ENCODE measurements around the gene BOD1. TPM values are rescaled to one million over a fixed set of nuclear protein-coding genes. Genes with fewer than 3 reads are reported as not detected.

BOD1 gene
- total RNA-seq, 2 donors from 2014 or later: 24.1 TPM

DNA sequence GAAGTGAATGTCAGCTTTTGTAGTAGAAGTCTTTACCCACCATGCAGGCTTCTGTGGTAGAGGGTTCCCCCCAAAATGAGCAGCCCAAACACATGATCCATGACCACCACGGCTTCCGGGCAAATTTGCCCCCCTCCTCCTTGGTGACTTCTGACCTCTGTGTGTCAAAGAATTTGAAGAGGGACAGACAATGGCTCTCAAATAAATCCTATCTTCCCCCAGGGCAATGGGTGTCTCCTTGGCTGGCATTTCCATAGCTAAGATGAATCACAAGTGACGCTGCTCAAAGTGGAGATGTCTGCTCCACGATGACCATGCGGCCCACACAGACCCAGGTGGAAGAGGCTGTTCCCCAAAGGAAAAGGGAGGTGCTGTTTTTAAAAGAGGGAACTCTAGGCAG is 30.2 kb upstream of the BOD1 start:
- no peaks in the 10 kb centered on the region for H3K4me1 Mint-ChIP-seq (ENCODE audit: low read depth)
- ATAC-seq (replicated peaks in 1 of 2): no peak
- H3K4me3 Mint-ChIP-seq: no peak overlapping the region
- H3K9me3 Mint-ChIP-seq: no peaks in the 10 kb centered on the region
- H3K36me3 Mint-ChIP-seq (ENCODE audit: insufficient read depth in 2 of 2): no peaks in the 10 kb centered on the region
- no peak overlapping the region for H3K27ac Mint-ChIP-seq
- DNase-seq: no peak
- peaks cover 21% of the 10 kb centered on the region for H3K27me3 Mint-ChIP-seq (ENCODE audit: low read depth)

DNA sequence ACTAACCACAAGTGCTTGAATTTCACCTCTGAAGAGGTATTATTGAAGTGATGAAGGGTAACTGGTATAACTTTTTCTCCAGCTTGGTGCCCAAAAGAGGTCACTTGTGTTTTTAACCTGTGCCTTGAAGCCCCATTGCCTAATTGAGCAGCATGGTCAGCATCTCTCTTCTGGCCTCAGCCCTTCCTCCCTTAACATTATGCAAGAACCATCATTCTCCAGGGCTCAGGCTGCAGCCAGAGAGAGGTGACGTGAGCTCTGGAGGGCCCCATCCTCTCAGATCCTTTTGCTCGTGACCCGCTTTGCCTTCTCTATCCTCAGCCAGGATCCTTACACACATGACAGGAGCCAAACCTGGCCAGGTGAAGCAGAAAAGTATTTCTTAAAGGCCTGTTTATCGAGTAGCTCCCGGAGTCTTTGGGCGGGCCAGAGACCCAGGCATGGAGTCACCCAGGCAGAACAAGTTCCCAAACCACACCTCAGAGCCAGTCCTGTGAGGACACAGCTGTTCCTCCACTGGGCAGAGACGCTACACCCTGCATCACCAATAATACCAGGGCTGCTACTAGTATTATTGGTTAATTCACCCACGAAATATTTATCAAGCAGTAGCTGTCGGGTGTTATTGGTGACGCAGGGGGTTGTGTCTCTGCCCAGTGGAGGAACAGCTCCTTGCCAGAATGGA is 29.6 kb upstream of the BOD1 start:
- H3K4me1 Mint-ChIP-seq (ENCODE audit: low read depth): no peaks in the 10 kb centered on the region
- peaks cover 21% of the 10 kb centered on the region for H3K27me3 Mint-ChIP-seq (ENCODE audit: low read depth)
- H3K9me3 Mint-ChIP-seq: no peaks in the 10 kb centered on the region
- H3K4me3 Mint-ChIP-seq: no peak overlapping the region
- H3K27ac Mint-ChIP-seq: no peak overlapping the region
- no peak for DNase-seq
- no peaks in the 10 kb centered on the region for H3K36me3 Mint-ChIP-seq (ENCODE audit: insufficient read depth in 2 of 2)
- ATAC-seq (replicated peaks in 1 of 2): no peak

DNA sequence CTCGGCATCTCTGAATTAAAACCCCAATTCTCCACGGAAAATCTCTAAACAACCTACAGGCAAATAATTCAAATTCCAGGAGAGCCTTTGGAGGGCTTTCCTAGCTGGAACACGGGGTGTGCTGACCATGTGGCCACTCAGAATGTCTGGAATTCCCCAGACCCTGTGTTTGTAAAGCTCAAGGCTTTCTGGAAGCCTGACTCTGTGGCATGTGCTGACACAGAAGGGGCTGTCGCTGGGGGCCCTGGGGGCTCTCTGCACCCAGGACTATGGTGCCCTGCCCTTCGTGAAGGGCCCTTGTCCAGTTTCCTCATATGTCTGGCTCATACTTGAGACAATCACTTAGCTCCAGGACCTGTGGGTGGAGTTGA is 29.0 kb upstream of the BOD1 start:
- no peak for DNase-seq
- no peak for ATAC-seq (replicated peaks in 1 of 2)
- no peak overlapping the region for H3K4me3 Mint-ChIP-seq
- H3K27me3 Mint-ChIP-seq (ENCODE audit: low read depth): peaks cover 15% of the 10 kb centered on the region
- H3K36me3 Mint-ChIP-seq (ENCODE audit: insufficient read depth in 2 of 2): no peaks in the 10 kb centered on the region
- no peaks in the 10 kb centered on the region for H3K9me3 Mint-ChIP-seq
- H3K4me1 Mint-ChIP-seq (ENCODE audit: low read depth): no peaks in the 10 kb centered on the region
- H3K27ac Mint-ChIP-seq: no peak overlapping the region

DNA sequence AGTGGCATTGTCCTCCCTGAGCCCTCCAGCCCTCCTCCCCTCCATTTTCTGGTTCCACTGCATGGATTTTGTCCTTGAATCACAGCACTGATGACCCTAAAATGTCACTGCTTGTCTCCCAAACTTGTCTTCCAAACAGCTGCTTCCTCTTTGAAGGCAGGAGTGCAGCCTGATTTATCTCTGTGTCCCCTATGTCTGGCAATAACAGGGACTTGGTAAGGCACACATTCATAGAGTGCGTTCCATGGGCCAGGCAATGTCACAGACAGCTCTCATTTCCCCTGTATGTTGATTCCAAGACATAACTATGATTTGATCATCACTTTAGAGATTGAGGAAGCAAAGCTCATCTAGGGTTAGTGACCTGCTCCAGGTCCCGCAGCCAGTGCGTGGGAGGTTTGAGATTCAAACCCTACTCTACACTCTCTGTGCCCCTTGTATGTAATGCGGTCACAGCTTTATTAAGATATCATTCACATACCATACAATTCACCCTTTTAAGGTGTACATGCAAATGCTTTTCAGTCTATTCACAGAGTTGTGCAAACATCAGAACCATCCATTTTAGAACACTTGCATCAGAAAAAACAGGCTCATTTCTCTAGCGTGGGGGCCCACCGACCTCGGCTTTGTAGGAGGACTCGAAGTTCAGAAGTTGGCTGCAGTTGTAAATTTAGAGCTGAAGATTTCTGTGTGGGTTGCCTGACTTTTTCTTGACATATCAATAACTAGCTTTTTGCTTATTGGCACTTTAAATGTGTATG is 28.4 kb upstream of the BOD1 start:
- Mint-ChIP-seq H3K36me3 (ENCODE audit: insufficient read depth in 2 of 2) (no peaks in the 10 kb centered on the region), H3K9me3 (no peaks in the 10 kb centered on the region), H3K27ac (no peak overlapping the region), H3K27me3 (ENCODE audit: low read depth) (peaks cover 11% of the 10 kb centered on the region), H3K4me3 (no peak overlapping the region), H3K4me1 (ENCODE audit: low read depth) (no peaks in the 10 kb centered on the region)
- DNase-seq (no peak), ATAC-seq (replicated peaks in 1 of 2) (no peak)

DNA sequence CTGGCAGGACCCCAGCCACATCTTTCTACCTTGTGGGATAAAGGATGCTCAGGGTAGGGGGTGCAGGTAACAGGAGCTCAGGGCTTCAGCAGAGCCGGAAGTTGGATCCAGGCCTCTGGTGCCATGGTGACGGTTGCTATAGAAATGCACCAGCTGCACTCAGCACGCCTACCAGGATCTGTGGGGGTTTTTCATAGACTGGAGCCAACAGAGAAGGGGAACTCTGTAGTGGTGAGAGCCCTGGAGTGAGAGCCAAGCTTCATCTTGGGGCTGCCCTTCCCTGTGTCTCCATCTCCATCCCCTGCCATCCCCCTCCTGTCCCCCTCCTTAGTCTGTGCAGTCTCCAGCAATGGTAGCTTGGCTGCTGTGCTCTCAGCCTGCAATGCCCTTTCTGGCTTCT is 27.5 kb upstream of the BOD1 start:
- Mint-ChIP-seq H3K4me3 (no peak overlapping the region), H3K27me3 (ENCODE audit: low read depth) (peaks cover 11% of the 10 kb centered on the region), H3K9me3 (no peaks in the 10 kb centered on the region), H3K4me1 (ENCODE audit: low read depth) (no peaks in the 10 kb centered on the region), H3K36me3 (ENCODE audit: insufficient read depth in 2 of 2) (no peaks in the 10 kb centered on the region), H3K27ac (no peak overlapping the region)
- DNase-seq: no peak
- no peak for ATAC-seq (replicated peaks in 1 of 2)

DNA sequence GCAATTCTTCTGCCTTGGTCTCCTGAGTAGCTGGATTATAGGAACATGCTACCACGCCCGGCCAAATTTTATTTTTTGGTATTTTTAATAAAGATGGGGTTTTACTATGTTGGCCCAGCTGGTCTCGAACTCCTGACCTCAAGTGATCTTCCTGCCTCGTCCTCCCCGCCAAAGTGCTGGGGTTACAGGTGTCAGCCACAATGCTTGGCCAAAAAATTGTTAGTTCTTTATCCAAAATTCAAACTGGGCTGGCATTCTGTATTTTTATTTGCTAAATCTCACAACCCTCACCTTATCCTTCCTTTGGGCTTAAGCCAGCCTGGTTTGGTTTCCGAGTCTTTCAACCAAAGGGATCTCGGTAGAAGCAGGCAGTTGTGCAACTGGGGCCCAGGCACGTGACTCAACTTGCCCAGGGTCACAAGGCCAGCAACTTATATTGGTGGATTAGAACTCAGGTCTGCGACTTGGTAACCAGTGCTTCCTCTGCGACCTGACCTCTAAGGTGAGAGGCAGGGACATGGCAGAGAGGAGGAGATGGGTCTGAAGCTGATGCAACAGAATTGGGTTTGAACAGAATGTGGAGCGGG is 26.5 kb upstream of the BOD1 start:
- Mint-ChIP-seq H3K27ac (no peak overlapping the region), H3K4me3 (no peak overlapping the region), H3K27me3 (ENCODE audit: low read depth) (peaks cover 6% of the 10 kb centered on the region), H3K9me3 (no peaks in the 10 kb centered on the region), H3K36me3 (ENCODE audit: insufficient read depth in 2 of 2) (no peaks in the 10 kb centered on the region), H3K4me1 (ENCODE audit: low read depth) (no peaks in the 10 kb centered on the region)
- ATAC-seq (replicated peaks in 1 of 2) (no peak), DNase-seq (no peak)

DNA sequence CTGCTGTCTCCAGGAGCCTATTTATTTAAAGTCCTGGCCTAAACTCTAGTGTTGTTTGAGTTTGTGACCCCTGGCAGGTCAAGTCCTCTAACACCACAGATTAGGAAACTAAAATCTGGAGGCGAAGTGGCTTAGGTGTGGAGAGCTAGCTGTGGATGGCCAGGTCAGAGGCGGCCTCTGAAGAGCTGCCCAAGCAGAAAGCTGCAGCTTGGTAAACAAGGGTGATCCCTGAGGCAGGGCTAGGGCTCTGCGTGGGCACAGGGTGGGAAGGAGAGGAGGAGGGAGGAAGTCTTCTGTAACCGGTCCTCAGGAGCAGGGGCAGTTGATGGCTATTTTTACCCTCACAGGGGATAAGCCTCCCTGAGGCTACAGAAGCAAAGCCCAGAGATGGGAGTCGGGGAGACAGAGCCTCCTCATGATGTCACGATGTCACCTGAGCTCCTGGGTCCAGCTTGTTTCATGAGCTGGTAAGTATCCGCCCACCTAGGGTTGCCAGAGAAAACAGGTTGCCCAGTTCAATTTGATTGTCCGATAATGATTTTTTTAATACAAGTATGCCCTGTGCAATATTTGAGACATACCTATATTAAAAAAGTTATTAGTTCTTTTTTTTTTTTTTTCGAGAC is 25.9 kb upstream of the BOD1 start:
- Mint-ChIP-seq H3K9me3 (no peaks in the 10 kb centered on the region), H3K4me1 (ENCODE audit: low read depth) (peaks cover 3% of the 10 kb centered on the region), H3K36me3 (ENCODE audit: insufficient read depth in 2 of 2) (no peaks in the 10 kb centered on the region), H3K4me3 (no peak overlapping the region), H3K27me3 (ENCODE audit: low read depth) (peaks cover 6% of the 10 kb centered on the region), H3K27ac (no peak overlapping the region)
- ATAC-seq (replicated peaks in 1 of 2): no peak
- DNase-seq: no peak

DNA sequence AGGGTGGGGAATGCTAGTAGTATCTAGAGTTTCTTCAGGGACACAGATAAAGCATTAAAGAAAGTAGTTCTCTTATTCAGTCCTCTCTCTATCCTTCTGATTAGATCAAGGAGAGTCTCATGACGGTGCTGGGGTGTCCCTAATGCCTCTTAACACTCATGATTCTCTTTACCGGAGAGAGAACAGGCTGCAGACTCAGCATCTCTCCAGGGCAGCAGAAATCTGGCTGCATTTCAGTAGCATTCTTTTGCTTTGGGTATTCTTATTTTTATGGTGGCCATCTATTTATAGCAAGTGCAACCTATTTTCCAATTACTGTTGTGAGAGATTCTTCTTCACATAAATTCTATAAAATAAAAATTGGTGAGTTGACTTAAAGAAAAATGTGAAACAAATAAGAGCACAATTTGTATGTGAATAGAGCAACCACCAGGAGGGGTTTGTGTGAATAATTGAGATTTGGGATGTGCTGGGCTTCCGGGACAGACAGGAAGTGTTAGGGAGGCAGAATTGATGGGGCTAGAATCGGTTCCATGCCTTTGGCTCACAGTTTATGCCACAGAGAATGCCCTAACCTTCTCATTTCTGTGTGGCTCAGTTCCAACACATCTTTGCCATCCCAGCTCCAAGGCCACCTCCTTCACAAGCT is 23.8 kb upstream of the BOD1 start:
- Mint-ChIP-seq H3K9me3 (no peaks in the 10 kb centered on the region), H3K4me1 (ENCODE audit: low read depth) (peaks cover 6% of the 10 kb centered on the region), H3K36me3 (ENCODE audit: insufficient read depth in 2 of 2) (no peaks in the 10 kb centered on the region)

DNA sequence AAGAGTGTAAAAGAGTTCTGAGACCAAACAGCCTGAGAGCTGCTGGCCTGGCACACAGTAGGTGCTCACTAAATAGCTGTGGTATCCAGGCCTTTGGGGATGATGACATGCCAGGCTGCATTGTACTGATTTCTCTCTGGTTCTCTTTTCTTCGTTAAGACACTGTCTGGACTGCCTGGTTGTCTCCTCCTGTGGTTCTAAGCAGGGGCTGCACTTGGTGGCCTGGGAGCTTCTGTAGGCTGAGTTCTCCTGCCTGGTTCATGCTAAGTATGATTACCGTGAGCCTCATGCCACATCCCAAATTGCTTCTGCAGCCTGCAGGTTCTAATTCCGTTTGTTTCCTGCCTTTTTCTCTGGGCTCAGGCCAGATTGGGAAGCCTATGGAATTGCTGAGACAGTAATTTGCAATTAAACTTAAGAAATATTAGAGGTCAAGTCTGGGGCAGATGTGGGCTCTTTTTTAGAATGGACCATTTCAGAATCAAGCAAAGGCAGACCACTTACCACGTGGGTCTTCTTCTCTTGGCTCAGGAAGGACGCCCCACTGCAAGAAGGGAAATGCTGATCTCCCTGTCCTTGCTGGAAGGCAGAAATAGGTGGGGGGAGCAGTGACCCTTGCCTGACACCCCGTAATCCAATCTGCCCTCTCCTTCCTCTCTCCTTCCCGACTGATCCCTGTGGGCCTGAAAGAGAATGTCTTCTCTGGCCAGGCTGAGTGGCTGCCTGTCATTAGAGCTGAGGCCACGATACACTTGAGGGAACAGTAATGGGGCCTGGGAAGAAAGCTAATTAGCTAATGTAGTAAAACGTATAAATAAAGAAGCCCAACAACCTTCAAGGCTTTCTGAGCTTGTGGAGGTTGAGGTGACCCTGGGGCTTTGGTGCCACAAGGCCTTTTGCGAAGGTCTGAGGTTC is 21.9 kb upstream of the BOD1 start:
- ATAC-seq (replicated peaks in 1 of 2) (no peak), DNase-seq (no peak)
- Mint-ChIP-seq H3K27me3 (ENCODE audit: low read depth) (no peaks in the 10 kb centered on the region), H3K9me3 (no peaks in the 10 kb centered on the region), H3K27ac (no peak overlapping the region), H3K36me3 (ENCODE audit: insufficient read depth in 2 of 2) (no peaks in the 10 kb centered on the region), H3K4me3 (no peak overlapping the region), H3K4me1 (ENCODE audit: low read depth) (peaks cover 6% of the 10 kb centered on the region)

More for the DNA sequence above, 23.8 kb upstream of the BOD1 start:
- Mint-ChIP-seq H3K4me3 (no peak overlapping the region), H3K27ac (no peak overlapping the region), H3K27me3 (ENCODE audit: low read depth) (no peaks in the 10 kb centered on the region)
- ATAC-seq (replicated peaks in 1 of 2) (no peak), DNase-seq (no peak)

DNA sequence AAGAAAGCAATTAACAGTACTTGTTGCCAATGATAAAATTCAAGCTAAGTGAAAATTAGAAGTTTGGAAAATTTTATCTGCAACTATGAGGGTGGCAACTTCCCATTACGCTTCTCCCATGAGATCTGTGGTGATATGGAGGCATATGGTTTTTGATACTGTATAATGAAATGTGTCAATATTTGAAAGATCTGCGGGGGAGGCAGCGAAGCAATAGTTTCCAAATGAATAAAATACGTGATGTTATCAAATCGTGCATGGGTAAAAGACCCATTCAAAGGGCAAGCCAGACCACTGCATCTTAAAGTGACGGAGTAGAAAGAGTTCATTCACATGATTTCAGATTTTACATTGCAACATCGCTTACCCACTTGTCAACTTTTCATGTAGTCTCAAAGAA is 20.9 kb upstream of the BOD1 start:
- Mint-ChIP-seq H3K4me1 (ENCODE audit: low read depth) (peaks cover 6% of the 10 kb centered on the region), H3K4me3 (peak overlapping the region in 1 of 2 donors; percentile 64), H3K27ac (no peak overlapping the region), H3K27me3 (ENCODE audit: low read depth) (no peaks in the 10 kb centered on the region), H3K36me3 (ENCODE audit: insufficient read depth in 2 of 2) (no peaks in the 10 kb centered on the region), H3K9me3 (no peaks in the 10 kb centered on the region)
- ATAC-seq (replicated peaks in 1 of 2) (peak; percentile 29 to 72), DNase-seq (no peak)

DNA sequence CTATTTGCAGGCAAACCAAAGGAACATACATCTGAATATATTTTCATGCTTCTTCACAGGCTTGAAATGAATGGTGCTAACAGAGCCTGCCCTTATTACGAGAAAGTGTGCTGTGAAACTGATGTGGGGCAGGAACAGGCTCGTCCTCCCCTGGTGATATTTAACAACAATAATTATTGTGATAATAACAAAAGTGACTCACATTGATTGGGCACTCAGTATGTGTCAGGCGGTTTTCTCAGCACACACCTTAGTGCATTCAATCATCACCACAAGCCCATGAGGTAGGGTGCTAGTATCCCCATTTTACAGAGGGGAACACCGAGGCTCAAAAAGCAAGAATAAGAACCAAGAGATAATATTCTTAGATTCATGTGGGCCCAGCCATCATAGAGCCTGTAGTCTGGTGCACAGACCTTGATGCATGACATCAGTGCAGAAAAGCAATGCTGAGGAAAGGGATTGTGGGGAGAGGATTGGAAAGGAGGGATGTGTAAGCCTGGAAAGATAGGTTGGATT is 18.1 kb upstream of the BOD1 start:
- Mint-ChIP-seq H3K4me3 (no peak overlapping the region), H3K4me1 (ENCODE audit: low read depth) (peaks cover 6% of the 10 kb centered on the region), H3K9me3 (no peaks in the 10 kb centered on the region), H3K36me3 (ENCODE audit: insufficient read depth in 2 of 2) (no peaks in the 10 kb centered on the region), H3K27me3 (ENCODE audit: low read depth) (peaks cover 11% of the 10 kb centered on the region), H3K27ac (no peak overlapping the region)
- DNase-seq: no peak
- no peak for ATAC-seq (replicated peaks in 1 of 2)

DNA sequence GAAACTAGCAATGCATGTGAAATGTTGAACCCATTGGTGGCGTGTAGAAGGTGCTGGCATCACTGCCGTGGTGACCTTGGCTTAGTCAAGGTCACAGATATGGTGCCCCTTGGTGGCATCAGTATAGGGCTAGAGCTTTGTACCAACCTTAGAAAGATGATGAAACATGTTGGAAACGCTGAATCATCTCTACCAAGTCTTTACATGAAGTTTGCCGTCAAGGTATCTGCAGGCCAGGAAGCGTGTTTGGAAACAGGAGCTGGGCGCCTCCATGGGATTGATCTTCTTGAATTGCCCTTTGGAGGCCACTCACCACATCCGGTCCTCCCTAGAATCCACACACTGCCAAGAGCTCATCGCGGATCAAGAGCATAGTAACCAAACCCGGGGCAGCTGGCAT is 16.9 kb upstream of the BOD1 start:
- H3K27ac Mint-ChIP-seq: no peak overlapping the region
- DNase-seq (no peak), ATAC-seq (replicated peaks in 1 of 2) (no peak)
- H3K27me3 Mint-ChIP-seq (ENCODE audit: low read depth): peaks cover 18% of the 10 kb centered on the region
- H3K36me3 Mint-ChIP-seq (ENCODE audit: insufficient read depth in 2 of 2): no peaks in the 10 kb centered on the region
- H3K4me3 Mint-ChIP-seq: no peak overlapping the region
- no peaks in the 10 kb centered on the region for H3K9me3 Mint-ChIP-seq
- peaks cover 6% of the 10 kb centered on the region for H3K4me1 Mint-ChIP-seq (ENCODE audit: low read depth)
